HUDEP-2 (cell line): ENCODE results near the gene WBP1.
A peak's percentile ranks its signal among the peaks of the same experiment; 100 is the strongest.

Experiments
- DNase-seq, 76 experiments: peaks; one replicate each; lab custom pipeline; 2025; ENCODE audit not compliant: unreplicated experiment in 76 of 76; lab: John Stamatoyannopoulos, UW

The WBP1 gene

DNA sequence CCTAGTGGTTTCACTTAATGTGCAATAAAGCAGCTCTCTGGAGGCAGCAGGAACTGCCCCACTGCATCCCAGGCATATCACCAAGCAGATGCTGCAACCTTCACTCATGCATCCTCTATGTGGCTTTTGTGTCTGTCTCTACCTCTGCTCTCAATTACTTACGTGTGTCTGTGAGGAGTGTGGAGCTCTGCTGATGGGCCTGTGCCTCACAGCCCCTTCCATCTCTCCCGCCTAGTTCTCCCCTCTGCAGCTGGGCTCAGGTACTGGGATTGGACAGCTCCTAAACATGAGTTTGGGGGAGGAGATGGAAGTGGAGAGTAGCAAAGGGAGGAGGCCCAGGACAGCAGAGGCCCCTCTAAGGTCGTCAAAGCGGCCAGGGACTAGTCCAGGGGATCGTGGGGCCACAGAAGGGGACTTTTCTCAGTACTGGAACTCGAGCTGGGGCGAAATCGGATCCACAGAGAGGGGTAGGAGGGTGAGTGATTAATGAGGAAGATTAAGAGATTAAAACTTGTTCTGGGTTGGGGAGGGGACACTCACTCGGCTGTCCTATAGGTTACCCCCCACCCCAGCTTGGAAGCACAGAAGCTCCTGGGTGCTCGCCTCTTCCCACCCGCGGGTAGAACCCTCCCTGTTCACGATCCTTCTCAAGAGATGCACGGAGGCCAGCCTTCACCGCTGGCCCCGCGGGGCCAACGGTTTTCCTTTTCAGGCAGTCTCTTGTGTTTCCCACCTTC is 43.3 kb downstream of the WBP1 start:
- no peak for DNase-seq

DNA sequence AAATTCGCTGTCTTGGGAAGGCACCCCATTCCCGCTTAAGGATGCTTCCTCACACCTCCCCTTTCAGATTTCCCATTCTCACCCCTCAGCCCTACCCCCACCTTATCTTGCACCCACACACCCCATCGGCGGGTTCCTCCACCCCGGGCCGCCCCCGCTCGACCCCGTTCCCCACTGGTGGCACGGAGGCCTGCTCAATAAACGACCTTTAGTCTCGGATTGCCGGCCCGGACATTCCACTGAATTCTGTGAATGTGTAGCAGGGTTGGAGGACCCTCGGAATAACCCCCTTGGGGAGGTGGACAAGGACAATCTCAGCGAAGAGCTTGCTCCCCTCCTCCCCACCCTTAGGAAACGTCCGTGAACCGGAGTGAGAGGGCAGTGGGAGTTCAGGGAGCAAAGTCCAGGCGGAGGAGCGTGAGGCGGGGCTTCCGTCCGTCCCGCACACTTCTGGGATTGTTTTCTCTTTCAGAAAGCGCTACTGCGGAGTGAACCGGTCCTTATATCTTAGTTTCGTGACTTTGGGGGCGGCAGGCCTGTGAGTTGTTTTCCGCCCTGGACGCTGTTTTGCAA is 44.0 kb downstream of the WBP1 start:
- no peak for DNase-seq

DNA sequence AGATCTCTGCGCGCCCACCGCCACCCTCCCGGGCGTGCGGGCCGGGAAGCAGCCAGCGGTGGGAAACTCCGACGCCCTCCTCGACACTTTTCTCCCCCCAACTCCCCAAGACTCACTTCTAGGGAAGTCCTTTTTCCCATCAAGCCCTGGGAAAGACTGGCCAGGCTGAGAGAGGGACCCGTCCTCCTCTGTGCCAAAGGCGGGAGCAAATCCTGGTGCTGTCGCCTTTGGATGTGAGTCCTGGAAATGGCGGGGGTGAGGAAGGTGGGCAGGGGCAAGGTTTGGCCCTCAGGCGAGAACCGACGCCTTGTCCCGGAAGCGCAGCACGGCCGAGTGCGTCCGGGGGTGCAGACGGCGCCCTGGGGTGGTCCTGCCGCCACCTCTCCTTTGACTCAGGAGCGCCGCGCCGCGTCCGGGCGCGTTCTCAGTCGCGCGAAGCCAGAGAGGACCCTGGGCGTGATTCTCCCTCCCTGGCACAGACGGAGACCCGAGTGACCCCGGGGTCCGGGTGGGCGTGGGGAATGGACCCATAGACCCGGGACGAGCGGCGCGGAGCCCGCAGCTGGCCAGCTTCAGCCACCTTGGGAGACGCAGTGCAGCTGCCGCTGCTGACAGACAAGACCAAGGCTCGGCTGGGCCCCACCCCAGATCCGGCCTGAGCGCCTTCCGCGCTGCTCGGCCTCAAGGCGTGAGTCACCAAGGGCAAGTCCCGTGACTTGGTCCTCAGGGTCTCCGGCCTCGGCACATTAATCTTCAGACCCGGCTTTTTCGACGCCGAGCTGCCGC is 44.7 kb downstream of the WBP1 start:
- DNase-seq = peak in 69 of 76 experiments; percentile 6 to 78 (median 60)

DNA sequence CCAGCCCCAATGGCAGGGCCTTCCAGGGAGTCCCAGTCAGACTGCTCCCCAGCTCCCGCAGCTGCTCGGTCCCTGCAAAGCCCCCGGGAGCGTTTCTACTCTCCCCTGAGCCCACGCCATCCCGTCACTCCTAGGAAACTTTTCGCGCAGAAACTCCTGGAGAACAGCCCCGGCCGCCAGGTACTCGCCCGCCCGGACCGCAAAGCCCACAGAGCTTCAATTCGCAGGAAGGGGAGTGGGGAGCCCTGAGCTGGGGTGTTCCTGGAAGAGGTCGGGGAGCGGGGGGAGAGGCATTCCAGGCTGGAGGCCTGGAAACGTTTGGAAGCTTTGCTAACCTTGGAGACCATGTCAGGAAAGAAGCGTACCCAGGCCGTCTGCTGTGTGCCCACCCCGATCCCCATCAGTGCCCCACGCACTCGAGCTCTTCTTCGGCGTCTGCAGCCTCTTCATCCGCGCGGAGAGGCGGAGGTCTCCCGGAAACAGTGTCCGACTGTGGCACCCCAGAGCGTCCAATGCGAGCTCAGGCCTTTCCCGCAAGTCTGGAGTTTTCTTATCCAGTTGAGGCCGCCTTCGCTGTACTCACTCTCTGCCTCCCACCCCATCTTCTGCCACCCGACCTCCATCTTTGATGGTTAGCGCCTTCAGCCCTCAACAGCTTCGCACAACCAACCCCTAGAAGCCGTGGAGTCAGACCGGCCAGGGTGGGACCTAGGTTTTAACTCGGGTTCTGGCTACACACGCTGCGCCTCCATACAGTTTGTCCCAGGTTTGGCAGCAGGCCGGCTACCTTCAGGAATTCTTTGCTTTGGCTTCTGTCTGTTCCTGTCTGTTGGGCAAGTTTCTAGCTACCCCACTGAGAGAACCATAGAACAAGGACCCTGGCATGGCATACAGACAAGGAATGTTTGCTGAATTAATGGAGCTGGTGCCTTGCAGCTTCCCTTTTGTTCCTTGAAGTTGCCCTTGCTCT is 45.6 kb downstream of the WBP1 start:
- no peak for DNase-seq

DNA sequence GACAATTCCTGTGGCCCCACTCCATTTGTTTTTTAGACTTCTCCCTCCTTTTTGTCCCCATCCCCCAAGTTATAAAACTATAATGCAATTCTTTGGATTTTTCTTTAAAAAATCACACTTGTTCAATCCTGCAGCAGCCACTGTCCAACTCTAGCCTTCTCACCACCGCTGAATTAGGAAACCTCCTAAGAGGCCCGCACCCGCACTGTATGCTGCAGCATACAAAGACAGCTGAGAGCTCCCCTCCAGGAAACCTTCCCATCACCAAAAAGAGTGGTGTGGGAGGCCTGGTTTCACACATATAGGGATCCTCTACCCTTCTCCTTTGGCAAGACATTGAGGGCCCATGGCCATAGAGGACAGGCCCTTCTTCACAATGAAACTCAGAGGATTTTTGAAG is 46.4 kb downstream of the WBP1 start:
- no peak for DNase-seq

DNA sequence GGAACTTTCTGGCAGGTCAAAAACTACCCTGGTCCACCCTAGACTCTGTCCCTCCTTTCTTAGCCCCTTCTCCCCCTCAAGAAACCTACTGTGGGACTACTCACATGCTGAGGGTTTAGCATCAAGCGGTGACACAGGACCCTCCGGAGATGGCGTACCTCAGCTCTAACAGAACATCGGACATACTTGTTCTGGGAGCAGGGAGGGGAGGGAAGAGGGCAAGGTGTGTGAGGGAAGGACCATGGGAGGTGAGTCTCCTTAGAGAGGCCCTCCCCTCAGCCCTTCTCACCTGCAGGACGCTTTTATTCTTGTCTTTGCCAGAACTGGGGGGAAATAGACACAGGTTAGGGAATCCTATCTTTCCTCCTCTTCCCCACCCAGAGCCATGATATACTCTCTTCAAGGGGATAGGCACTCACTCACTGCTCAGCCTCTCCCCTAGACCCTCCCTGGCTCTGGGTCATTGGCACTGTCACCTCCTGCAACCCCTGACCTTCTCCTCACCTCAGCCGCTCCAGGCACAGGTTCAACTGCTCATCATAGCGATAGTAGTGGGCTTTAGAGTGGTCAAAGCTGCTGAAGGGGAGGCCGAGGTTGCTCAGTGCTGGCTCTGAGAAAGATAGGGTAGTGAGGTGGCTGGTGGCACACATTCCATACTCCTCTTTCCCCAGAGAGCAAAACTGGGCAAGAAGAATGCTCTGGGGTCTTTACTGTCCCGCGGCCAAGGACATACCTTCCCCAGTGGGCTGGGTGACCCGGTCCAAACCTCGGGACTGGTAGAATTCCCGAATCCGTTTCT is 47.4 kb downstream of the WBP1 start:
- DNase-seq = no peak

DNA sequence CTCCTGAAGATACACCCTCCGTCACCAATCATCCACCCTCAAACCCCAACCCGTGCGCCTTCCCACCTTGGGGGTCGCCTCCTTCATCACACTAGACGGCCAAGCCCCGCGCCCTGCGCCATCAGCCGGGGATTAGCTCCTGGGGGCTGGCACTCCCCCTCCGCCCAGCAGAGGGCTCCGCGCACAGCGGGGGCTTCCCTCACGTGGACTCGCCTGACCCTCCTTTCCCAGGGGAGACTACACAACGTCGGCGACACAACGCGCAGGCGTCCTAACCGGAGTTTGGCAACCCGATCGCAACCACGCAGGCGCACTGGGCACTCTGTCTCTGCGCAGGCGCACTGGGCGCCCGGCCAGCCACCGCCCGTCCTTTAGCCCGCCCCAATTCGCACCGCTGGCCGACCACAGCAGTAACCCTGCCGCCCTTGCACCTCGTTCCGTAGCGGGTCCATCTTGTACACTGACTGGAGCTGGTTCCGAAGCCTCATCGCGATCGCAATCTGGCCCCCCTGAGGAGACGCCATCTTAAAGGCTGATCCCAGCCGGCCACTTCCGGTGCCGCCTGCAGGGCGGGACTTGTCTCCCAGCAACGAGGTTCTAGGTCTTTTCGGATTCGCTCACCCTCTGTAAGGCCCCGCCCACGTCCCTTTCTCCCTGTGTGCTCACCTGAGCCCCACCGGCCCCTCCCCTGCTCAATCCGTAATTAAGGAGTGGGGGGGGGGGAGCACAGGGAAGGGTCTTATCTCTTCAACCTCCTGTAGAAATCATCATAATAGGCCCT is 49.1 kb downstream of the WBP1 start, which contains the start of gene PCGF1:
PCGF1 (minus strand) TSS at position 551 of the 781 bp plus-strand sequence; CDS start at position 524, 27 bp downstream.
- DNase-seq = peak; percentile 54 to 99 (median 93)

DNA sequence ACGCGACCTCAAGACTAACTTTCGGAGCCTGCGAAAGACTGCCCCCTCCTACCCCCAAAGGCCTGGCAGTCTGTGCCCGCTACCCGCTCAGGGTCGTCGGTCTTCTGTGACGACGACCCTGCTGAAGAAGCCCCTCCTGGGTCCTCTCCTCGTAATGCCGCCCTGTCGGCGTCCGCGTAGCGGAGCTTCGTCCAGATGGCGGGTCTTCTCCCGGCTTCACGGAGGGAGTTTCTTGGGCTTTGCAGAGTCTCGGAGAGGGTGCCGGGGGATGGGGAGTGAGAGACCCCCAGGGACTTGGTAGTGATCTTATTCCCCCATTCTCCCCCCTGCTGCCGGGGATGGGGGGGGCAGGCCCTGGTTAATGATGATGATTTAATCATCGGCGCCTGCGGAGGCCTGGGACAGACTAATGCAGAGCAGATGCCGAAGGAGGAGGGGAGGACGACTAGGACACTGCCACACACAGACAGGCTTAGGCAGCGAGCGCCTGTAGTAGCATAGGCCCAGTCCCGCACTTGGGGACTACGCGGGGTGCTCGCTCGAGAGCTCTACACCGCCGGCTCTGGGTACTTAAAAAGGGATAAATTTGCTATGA is 49.8 kb downstream of the WBP1 start:
- peak in 2 of 76 experiments; percentile 18 for DNase-seq

DNA sequence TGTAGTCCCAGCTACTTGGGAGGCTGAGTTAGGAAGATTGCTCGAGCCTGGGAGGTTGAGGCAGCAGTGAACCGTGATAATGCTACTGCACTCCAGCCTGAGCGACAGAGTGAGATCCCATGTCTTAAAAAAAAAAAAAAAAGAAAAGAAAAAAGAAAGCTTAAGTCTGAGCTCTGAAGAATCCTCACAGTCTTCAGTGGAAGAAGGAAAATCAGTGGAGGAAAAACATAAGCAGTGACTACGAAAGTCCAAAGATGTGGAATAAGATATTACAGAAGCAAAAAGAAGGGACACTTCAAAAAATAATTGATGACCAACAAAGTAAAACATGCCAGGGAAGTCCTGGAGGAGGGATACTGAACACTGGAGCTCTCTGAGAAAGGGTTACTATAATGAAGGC is 52.0 kb downstream of the WBP1 start:
- DNase-seq = no peak
